NCI-H1417 treated with DMSO at 0.1 percent for 48 hours (cell line): ENCODE measurements around the gene PTS.
"Not testable (repeated sequence)": the region's sequence is repeated elsewhere in the genome, so short reads cannot be mapped to it uniquely, and the experiment has no call there.

Experiments used
- DNase-seq: peaks from one replicate; lab custom pipeline; 2025; lab: John Stamatoyannopoulos, UW

Gene PTS

DNA sequence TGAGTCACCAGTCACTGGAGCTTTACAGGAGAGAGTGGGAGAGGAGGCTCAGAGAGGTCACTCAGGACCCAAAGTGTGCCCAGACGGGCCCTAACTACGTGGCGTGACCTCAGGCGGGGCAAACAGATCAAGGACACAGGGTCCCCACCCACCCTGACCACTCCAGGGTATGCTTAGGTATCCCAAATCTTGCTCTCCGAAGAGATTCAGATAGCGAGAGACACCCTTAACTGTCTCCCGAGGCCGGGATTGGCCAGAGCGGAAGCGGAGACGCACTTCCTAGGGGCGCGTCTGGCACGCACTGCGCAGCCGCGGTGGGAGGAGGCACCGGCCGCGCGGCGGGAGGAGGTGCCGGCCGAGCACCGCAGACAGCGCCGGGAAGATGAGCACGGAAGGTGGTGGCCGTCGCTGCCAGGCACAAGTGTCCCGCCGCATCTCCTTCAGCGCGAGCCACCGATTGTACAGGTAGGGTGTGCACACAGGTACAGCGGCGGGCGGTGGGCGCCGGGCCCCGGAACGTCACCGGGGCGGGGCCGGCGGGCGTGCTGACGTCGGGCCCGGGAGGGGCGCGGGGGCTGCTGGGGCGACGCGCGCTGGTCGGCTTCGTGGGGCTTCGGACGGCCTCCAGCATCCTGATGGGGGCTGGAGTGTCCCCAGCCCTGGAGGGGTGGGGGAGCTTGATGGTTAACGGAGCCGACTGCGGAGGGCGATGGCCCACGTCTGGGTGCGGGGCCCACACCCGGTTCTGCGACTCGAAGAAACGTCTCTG is at the start of gene PTS:
Gene PTS (plus strand): TSS at position 367 of the 769 bp plus-strand sequence. CDS start 16 bp downstream, at position 383.
- peak; percentile 27 for DNase-seq

DNA sequence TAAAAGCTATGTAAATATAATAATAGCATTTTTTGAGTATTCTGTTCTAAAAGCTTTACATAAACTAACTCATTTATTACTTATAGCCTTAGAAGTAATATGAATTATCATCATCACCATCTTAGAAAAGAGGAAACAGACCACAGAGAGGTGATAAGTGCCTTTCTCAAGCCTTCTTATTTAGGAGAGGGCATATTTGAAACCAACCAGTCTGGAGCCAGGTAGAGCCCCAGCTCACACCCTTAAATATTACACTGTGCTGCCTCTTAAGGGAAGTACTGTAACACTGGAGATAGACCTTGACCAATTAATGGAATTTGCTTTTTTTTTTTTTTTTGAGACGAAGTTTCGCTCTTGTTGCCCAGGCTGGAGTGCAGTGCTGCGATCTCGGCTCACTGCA is 48.6 kb upstream of the PTS start:
- no peak for DNase-seq

DNA sequence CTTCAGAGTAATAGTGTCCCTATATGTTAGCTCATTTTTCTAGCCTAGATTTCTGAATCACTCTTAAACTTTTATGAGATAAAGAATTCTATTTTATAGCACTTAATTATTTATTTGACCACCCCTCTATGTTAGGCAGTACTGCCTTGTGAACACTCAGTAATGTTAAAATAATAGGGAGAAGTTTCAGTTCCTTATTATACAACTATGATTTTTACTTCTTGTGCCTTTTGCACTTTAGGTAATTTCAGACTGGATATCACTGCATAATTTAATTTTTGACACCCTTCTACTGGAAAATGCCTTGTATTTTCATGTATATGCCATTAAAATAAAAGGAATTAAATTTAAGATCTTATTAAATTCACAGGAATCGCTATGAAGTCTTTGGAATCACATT is 47.8 kb upstream of the PTS start:
- DNase-seq = no peak

DNA sequence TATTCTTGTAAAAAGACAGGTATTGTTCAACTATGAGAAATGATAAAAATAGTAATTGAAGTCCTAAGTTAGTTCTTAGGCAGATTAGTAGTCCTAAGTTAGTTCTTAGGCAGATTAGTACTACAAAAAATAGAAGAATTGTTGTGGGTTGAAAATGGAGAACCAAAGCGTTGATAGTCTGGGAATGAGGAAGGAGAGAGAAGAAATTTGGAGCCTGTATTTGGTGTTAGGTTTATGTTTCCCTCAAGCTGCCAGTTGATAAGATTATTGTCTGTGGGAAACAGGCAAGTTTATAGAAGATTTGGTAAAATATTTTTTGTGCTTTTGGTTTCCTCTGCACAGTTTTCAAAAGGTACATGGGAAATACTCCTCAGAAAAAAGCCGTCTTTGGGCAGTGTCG is 47.3 kb upstream of the PTS start:
- no peak for DNase-seq

DNA sequence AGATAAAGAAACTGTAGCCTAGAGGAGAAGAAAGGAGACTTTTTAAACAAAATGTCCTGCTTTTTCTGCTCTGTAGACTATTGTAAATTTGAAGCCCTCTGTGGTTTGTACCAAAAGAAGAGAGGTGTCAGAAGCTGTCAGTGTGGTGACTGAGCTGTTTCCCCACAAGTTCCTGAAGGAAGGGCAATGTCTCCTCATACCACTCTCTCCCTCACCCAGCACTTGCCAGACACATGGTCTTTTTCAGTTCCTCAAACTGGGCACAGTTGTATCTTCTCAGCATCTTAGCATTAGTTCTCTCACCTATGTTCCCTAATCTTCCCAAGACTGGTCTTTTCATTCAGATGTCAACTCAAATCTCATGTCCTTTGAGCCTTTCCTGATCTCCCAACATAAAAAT is 46.6 kb upstream of the PTS start:
- no peak for DNase-seq

DNA sequence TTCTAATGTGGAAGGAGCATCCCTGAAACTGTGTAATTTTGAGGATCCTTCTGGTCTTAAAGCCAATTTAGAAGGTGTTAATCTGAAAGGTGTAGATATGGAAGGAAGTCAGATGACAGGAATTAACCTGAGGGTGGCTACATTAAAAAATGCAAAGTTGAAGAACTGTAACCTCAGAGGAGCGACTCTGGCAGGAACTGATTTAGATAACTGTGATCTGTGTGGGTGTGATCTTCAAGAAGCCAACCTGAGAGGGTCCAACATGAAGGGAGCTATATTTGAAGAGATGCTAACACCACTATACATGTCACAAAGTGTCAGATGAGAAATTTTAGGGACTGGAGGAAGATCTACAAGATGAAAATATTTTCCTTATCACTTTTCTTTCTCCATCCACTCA is 43.4 kb upstream of the PTS start:
- no peak for DNase-seq

DNA sequence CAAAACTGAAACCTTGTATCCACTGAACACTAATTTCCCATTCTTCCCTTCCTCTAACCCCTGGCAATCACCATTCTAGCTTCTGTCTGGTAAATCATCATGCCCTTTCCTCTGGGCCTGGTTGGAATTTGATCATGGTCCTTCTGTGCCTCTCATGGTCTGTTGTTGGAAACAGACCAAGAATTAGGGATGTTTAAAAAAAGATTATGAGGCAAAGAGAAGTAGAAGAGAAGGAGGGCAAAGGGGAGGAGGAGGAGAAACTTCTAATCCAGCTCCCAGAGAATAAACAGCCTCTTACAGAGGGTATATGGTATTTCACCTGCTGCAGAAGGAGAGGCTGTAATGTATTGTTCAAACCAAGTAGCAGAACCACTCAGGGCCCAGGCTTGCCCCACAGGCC is 40.3 kb upstream of the PTS start:
- DNase-seq = no peak

DNA sequence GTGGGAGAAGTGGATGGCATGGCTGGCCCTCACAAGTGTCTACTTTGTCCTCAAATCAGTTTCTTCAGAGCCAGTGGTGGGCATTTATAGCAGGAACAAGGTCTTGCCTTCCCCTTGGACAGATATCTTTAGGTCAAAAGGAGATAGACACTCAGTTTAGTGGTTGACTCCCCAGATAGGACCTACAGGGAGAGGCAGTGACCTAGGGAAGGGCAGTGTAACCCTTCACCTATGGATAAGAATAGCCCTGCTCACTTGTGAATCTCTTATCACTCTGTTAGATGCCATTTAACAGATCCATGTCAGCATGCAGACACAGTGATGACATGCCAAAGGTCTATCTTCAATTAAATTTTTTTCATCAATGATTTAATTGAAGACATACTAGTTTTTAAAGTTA is 39.9 kb upstream of the PTS start:
- DNase-seq = no peak

DNA sequence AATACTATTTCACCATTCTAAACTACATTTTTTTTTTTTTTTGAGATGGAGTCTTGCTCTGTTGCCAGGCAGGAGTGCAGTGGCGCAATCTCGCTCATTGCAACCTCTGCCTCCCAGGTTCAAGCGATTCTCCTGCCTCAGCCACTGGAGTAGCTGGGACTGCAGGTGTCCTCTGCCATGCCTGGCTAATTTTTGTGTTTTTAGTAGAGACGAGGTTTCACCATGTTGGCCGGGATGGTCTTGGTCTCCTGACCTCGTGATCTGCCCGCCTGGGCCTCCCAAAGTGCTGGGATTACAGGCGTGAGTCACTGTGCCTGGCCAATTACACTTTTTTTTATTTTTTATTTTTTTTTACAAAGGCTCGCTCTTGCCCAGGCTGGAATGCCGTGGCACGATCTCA is 31.1 kb upstream of the PTS start:
- not testable (repeated sequence) for DNase-seq

DNA sequence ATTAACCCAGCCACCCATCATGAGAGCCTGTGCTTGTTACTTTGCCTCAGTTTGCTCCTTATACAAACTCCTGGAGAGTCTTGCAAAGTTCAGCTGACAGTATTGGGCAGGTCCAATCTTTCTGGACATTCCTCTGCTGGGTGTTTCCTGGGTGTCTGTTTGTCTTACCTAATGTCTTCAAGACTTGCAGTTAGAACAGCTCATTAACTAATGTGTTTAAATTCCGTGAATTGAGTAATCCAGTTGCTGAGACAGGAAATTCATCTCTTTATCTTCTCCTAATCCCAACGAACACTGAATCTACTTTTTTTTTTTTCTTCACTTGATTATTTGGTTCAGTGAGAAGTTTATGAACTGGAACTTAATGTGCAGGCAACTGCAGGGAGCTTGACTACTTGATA is 30.3 kb upstream of the PTS start:
- no peak for DNase-seq

DNA sequence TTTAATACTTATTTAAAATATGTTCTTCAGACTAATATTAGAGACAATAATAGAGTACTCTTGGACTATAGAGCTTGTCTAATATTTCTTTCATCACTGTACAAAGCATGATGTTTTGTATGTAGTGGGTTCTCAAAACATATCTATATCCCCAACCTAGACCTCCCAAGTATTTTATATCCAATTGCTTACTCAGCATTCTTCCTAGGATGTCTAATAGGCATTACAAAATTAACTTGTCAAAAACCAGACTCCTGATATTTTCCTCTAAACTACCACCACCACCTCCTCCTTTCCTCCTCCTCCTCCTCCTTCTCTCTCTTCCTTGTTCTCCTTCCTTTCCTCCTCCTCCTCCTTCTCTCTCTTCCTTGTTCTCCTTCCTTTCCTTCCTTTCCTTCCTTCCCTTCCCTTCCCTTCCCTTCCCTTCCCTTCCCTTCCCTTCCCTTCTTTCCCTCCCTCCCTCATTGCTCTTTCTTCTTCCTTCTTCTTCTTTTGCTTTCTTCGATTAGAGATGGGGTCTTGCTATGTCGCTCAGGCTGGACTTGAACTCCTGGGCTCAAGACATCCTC is 29.6 kb upstream of the PTS start:
- no peak for DNase-seq

DNA sequence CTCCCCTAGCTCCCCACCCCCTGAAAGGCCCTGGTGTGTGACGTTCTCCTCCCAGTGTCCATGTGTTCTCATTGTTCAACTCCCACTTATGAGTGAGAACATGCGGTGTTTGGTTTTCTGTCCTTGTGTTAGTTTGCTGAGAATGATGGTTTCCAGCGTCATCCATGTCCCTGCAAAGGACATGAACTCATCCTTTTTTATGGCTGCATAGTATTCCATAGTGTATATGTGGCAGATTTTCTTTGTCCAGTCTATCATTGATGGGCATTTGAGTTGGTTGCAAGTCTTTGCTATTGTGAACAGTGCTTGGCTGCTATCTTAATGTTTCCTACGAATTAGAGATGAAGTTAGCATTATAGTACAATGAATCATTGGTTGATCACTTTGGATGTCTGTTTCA is 27.1 kb upstream of the PTS start:
- DNase-seq = not testable (repeated sequence)

DNA sequence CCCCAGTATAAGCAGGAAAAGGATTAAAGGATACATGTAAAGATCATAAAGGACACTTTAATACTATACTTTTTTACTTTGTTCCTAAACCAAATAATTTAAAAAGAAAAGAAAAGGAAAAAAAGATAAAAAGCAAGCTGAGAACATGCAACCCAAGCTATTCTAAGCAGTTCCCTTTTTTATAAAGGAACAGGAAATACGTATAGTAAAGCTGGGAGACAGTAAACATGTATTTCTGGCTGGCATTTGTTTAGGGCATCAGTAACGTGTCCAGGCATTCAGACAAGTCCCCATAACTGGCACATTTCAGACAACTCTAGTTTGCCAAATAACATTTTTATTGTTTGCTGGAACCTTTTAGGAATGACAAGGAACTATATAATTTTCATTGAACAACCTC is 26.0 kb upstream of the PTS start:
- DNase-seq = no peak

DNA sequence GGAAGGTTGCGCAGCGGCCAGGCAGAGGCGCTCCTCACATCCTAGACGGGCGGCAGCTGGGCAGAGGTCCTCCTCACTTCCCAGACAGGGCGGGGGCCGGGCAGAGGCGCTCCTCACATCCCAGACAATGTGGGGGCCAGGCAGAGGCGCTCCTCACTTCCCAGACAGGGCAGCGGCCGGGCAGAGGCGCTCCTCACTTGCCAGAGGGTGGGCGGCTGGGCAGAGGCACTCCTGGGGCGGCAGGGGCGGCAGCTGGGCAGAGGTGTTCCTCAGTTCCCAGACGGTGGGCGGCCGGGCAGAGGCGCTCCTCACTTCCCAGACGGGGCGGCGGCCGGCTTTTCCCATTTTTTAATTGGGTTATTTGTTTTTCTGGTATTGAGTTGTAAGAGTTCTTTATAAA is 20.2 kb upstream of the PTS start:
- no peak for DNase-seq

DNA sequence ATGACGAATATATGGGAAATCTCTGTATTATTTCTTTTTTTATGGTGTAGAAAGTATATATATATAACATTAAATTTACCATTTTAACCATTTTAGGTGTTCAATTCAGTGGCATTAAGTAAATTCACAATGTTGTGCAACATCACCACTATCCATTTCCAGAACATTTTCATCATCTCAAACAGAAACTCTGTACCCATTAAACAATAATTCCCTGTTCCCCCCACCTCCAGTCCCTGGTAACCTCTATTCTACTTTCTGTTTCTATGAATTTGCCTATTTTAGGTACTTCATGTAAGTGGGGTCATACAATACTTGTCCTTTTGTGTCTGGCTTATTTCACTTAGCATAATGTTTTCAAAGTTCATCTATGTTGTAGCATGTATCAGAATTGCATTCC is 15.3 kb upstream of the PTS start:
- no peak for DNase-seq

DNA sequence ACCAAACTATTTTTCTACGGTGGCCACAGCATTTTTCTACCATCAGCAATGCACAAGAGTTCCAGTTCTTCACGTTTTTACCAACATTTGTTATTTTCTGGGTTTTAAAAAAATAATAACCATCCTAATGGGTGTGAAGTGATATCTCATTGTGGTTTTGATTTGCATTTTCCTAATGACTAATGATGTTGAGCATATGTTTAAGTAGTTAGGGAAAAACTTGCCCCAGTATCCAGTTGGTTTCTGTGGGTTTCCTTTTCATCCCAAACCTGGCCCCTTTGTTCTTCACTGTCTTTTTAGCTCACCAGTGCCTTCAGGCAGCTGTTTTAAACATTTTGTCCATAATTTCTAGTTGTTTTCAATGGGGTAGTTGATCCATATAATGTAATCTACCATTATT is 14.7 kb upstream of the PTS start:
- no peak for DNase-seq

DNA sequence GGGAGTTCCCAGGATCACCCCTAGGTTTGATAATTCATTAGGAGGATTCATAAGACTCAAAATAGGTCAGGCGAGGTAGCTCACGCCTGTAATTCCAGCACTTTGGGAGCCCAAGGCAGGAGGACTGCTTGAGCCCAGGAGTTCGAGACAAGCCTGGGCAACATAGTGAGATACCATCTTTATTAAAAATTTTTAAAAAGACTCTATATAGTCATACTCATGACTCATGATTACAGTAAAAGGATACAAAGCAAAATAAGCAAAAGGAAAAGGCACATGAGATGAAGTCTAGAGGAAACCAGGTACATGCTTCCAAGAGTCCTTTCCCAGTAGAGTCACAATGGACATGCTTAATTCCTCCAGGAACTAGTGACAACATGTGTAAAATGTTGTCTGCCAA is 13.9 kb upstream of the PTS start:
- DNase-seq = no peak

DNA sequence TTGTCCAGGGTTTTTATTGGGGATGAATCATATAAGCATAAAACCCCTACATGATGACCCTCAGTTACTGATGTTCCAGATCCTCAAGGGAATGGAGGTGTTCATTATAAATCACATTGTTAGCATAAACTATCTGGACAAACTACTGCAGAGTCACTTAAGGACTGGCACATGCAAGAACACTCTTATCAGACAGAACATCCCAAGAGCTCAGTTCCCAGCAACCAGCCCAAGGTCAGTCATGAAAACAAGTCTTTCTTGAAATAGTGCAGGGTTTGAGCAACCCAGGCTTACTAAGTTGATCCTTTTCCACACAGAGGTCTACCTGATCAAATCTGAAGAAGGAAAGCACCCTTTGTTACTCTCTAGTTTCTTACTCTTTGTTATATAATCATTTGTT is 13.5 kb upstream of the PTS start:
- DNase-seq = no peak

DNA sequence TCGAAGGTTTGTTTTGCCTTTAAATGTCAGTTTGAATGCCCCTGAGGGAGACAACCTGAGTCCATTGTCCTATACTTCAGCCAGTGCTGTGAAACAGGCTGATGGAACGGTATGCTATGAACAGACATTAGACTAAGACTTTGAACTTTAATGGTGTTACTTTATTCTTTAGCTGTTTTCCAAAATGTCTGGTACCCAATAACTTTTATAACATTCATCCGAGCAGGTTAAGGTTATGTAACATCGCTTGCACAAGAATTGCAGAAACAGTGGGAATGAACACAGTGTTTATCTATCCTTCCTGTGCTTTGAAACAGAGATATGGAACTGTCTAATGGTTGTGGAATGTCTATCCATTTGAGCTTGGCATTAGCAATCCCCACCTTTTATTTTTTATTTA is 12.5 kb upstream of the PTS start:
- DNase-seq = no peak

DNA sequence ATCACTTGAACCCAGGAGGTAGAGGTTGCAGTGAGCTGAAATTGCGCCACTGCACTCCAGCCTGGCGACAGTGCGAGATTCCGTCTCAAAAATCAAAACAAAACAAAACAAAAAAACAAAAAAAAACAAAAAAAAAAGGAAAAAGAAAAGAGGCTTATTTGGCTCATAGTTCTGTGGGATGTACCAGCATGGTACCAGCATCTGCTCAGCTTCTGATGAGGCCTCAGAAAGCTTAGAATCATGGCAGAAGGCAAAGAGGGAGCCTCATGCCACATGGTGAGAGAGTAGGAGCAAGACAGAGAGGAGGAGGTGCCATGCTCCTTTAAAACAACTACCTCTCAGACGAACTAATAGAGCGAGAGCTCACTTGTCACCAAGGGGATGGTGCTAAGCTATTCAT is 10.6 kb upstream of the PTS start:
- DNase-seq = no peak

DNA sequence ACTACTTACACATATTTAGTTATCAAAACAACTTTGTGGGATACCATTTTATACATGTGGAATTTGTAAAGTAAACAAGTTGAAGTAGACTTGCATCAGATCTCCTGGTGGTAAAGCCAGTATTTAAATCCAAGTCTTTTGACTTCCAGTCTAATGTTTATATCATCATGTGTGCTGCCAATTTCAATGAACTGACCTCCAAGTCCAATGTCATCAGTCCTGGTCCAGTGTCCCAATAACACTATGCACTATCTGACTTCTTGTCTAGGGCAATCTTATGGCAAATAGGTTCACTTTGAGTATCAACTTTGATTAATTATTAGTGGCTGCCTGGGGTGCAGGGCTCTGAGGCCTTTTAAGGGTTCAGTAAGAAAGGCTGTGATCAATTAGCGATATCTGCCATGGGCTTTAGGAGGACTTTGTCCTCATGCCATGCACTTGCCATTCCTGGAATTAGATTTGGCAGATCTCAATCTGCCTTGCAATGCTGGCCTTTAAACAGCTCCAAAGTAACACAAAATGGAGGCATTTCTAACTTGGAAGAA is 9.6 kb upstream of the PTS start:
- DNase-seq = no peak

DNA sequence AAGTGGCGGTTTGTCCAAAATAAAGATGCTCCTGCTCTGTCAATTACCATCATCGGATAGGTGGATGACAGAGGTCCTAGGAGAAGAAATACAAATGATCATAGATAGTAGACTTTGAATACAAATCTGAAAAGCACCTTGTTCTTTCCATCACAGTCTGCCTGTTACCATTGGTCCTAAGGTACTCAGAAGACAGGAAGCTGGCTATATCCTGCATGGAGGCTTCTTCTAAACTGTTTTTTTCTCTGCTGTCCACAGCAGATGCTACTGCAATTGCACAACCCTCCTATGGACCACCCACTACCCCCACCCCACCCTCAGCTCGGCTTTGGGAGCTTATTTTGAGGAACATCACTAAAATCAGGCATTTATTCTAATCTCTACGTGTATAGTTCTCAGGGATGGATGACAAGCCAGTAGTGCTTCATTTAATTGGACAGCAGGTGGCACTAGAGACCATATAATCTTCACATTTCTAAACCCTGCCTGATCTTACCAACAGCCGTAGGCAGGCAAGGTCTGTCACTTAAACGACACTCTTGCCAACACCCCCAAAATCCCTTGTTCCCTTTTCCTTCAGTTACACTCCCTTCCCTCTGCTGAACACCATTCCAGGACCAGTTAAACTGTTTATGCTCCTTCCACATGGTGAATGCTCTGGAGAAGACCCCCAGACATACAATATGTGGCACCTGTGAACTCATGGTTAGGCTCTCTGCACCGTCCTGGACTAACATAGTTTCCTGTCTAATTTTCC is 6.6 kb upstream of the PTS start:
- peak; percentile 29 for DNase-seq

DNA sequence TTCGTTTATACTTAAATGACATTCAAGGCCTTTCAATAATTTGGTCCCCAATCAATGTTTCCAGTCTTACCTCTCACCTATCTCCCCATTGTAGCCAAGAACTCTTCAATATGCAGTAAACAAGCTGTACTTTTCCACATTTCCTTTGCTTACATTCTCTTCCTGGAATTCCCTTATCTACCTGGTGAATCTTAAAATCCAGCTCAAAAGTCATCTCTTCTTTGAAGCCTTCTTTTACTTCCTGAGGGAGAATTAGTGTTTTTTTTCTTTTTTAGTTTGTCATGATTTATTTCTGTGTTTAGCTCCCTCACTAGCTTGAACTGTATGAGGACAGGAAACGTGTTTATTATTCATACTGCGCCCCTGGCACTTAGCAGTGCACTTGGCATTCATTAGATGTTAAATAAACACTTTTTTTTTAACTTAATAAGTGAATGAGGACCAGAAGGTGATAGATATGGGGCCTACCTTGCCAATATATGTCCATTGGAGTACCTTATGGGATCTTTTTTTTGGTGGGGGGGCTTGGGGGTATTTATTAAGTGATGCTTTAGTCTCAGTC is 4.9 kb upstream of the PTS start:
- DNase-seq = no peak
